Coronary artery (tissue), 2 donors: Measurements from ENCODE around the gene COL2A1.

Experiments used
- DNase-seq: peaks from one replicate; pipeline ENCODE4 v3.0.0-alpha.2; 2017; ENCODE audit warnings: low spot score
- H3K27ac ChIP-seq, 2 donors: fragments of 200-600 bp; sonication (generic); one replicate each; pipeline ENCODE4 v1.5.1; 2016 to 2019
- H3K4me3 ChIP-seq: fragments of 200-600 bp; sonication (generic); 2 replicates; pipeline ENCODE4 v1.5.1; 2016; ENCODE audit warnings: mild to moderate bottlenecking, moderate library complexity
- TF ChIP-seq, protein P1 (sequence below): fragments of 200-600 bp; sonication (generic); IDR thresholded peaks from one replicate; pipeline ENCODE4 v1.5.1; 2019; ENCODE audit warnings: antibody characterized with exemption

The COL2A1 gene

DNA sequence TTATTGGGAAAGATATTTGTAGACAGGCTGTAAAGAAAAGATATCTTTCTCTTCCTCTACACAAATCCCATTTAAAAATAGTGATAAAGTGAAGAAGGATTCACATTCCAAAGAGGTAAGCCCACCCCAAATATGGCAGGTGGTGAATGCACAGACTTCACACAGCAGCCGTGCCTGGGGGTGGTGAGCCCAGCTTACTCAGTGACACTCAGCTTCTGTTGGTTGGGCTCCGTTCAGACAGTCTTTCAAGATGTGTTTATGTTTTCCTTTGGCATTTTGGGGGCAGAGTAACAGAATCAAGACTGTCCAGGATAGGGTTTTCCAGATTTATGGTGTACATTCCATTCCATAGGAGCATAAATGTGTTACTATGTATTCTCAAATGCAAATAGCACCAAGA is 4.1 kb upstream of the COL2A1 start:
- H3K4me3 ChIP-seq = no peak overlapping the region
- no peak overlapping the region for H3K27ac ChIP-seq
- TF ChIP-seq, protein P1, sequence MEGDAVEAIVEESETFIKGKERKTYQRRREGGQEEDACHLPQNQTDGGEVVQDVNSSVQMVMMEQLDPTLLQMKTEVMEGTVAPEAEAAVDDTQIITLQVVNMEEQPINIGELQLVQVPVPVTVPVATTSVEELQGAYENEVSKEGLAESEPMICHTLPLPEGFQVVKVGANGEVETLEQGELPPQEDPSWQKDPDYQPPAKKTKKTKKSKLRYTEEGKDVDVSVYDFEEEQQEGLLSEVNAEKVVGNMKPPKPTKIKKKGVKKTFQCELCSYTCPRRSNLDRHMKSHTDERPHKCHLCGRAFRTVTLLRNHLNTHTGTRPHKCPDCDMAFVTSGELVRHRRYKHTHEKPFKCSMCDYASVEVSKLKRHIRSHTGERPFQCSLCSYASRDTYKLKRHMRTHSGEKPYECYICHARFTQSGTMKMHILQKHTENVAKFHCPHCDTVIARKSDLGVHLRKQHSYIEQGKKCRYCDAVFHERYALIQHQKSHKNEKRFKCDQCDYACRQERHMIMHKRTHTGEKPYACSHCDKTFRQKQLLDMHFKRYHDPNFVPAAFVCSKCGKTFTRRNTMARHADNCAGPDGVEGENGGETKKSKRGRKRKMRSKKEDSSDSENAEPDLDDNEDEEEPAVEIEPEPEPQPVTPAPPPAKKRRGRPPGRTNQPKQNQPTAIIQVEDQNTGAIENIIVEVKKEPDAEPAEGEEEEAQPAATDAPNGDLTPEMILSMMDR = no peak
- no peak for DNase-seq

DNA sequence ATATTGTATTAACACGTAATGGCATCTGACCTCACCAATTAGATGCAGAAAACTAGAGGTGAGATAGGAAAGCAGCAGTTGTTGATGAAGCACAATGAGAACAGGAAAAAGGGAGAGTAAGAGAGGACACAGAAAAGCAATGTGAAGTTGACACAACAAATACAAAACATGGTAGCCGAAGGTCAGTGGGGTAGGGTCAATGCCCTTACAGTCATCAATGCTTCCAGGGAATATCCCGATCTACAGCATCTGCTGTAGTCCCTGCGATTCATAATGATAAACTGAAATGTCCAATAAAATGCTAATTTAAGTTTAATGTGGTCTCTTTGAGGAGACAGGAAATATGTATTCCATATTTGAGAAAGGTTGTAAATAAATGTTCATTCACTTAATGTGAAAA is 2.9 kb upstream of the COL2A1 start:
- no peak for DNase-seq
- Histone ChIP-seq H3K27ac (no peak overlapping the region), H3K4me3 (no peak overlapping the region)
- TF ChIP-seq, protein P1 = no peak

DNA sequence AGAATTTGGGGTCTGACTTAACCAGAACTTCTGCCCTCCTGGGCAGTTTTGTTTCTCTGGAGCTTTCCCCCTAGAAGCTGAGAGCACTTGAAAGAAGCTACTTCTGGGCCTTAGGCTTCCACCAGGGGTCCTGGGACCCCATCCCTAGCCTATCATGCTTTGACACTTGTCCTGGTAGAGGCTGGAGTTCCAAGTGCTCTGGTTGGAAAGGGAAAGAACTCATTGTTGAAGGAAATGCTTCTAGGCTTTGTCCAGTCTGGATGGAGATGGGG is 1.4 kb upstream of the COL2A1 start:
- H3K4me3 ChIP-seq = no peak overlapping the region
- TF ChIP-seq, protein P1 = no peak
- DNase-seq = no peak
- H3K27ac ChIP-seq = no peak overlapping the region

DNA sequence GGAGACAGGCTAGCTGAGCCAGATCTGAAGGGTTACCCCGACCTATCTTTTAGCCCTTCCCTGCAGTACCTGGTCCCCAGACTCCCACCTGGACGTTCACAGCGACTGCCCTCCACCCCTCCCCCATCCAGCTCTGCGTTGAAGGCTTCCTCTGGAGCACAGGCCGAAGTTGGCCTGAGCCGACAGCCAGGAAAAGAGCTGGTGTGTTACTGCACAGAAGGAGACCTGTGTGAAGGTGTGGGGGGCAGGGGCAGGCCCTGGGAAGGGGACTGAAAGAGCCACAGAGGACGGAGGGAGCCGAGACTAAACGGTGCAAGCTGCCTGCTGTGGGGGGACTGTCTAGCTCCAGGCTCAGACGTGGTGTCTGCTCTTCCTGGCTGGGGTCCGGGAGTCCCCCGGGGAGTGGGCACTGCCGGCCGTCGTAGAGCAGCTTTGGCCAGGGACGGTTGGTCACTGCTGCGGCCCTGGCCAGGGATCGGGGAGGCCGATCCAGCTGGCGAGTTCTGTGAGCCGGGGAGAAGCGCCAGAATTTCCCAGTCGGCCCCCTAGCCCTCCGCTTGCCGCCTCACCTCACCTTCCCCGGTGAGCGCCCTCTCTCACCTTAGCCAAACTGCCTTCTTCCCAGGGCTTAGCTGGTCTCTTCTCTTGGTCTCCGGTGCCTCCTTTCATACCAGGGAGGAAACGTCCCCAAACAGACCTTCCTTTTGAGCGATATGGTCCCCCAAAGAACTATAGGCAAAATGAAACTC is 899 bp upstream of the COL2A1 start:
- TF ChIP-seq, protein P1 = no peak
- DNase-seq = no peak
- H3K4me3 ChIP-seq = peak overlapping the region; percentile 65
- no peak overlapping the region for H3K27ac ChIP-seq

DNA sequence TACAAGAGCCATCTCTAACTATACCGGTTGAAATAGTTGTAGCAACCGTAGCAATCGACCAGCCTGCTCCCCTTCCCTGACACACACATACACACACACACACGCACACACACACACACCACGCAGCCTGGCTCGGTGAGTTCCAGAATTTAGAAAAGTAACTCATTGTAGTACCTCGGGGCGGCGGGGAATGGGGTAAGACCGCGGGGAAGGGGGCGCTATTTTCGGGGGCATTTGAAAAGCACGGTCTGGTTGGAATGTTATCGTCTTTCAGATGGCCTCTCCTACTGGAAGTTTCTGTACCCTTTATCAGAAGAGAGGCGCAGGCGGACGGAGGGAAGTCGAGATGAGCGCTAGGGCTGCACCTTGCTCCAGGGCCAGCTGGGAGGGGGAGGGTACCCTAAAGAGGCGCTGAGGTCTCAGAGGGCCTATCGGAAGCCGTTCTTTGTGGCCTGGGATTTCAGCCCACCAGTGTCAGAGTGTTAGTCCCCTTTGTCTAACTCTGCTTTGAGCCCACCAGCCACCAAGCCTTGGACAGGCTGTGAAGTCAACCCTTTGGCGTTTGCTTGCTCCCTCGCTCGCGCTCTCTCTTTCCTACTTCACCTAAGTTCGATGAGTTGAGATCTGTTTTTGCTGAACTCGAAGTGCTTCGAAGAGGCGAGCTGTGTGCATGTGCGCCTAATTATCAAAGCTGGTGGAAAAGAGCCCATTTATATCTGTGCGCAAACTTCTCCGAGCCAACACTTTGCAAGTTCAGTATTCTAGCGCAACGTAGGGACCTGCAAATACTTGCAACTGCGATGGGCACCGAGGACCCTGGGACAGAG is 837 bp downstream of the COL2A1 start:
- H3K4me3 ChIP-seq = peak overlapping the region; percentile 65
- no peak for DNase-seq
- no peak overlapping the region for H3K27ac ChIP-seq
- TF ChIP-seq, protein P1 = no peak

DNA sequence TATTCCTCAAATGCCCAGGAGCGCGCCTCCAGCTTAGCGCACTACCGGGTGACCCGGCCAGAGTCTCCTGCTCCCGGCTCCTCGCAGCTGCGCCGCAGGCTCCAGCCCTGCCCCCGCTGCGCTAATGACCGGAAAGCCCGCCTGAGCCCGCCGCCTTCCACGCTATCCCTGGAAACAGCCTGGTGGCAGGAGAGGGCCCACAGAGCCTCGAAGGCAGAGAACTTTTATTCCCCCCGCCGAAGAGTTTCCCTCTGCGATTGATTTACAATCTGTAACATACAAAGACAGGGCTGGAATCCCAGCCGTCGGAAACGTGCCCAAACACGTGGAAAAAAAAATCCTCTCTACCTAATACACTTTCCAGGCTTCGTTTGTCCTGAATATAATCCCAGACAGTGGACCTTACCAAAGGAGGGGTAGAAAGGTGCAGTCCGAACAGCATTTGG is 1.5 kb downstream of the COL2A1 start:
- no peak for DNase-seq
- Histone ChIP-seq H3K4me3 (peak overlapping the region; percentile 65), H3K27ac (no peak overlapping the region)

More for the DNA sequence above, 1.5 kb downstream of the COL2A1 start:
- TF ChIP-seq, protein P1 = no peak
